Astrocyte (in vitro differentiated cells and primary cell): ENCODE measurements around the gene PSRC1. TPM values are rescaled to one million over a fixed set of nuclear protein-coding genes. Genes with fewer than 3 reads are reported as not detected.
A peak's percentile ranks its signal among the peaks of the same experiment; 100 is the strongest.

Source experiments
- DNase-seq: peaks from one replicate; pipeline ENCODE4 v3.0.0-alpha.2; 2010; ENCODE audit warnings: low read depth
- FAIRE-seq: peaks from 2 replicates; lab custom pipeline; 2011; peaks lifted over from hg19 to GRCh38; lab: Jason Lieb, UNC
- H2AFZ ChIP-seq: 2 replicates; pipeline ENCODE4 v1.6.0; 2012; ENCODE audit warnings: low read depth, low read length, inconsistent platforms
- H3K27ac ChIP-seq: 2 replicates; pipeline ENCODE4 v1.5.1; 2011; ENCODE audit warnings: low read depth, low read length, inconsistent platforms
- H3K27me3 ChIP-seq: 2 replicates; pipeline ENCODE4 v1.6.0; 2011; ENCODE audit warnings: low read length, inconsistent platforms; ENCODE audit not compliant: insufficient read depth
- H3K36me3 ChIP-seq: 2 replicates; pipeline ENCODE4 v1.5.1; 2011; ENCODE audit warnings: low read length, inconsistent platforms; ENCODE audit not compliant: insufficient read depth
- H3K4me1 ChIP-seq: 2 replicates; pipeline ENCODE4 v1.5.1; 2011; ENCODE audit warnings: low read length, inconsistent platforms; ENCODE audit not compliant: insufficient read depth
- H3K4me2 ChIP-seq: 2 replicates; pipeline ENCODE4 v1.6.0; 2012; ENCODE audit warnings: low read length, inconsistent platforms
- H3K4me3 ChIP-seq: 2 replicates; pipeline ENCODE4 v1.5.1; 2011; ENCODE audit warnings: low read depth, mild to moderate bottlenecking, low read length, inconsistent platforms; ENCODE audit not compliant: insufficient read depth
- H3K79me2 ChIP-seq: 2 replicates; pipeline ENCODE4 v1.6.0; 2012; ENCODE audit warnings: mild to moderate bottlenecking, low read length, inconsistent platforms; ENCODE audit not compliant: insufficient read depth
- H3K9ac ChIP-seq: 2 replicates; pipeline ENCODE4 v1.6.0; 2012; ENCODE audit warnings: mild to moderate bottlenecking, low read length, inconsistent platforms
- H3K9me3 ChIP-seq: 2 replicates; pipeline ENCODE4 v1.5.1; 2012; ENCODE audit warnings: low read depth, mild to moderate bottlenecking, low read length, inconsistent platforms; ENCODE audit not compliant: insufficient read depth
- H4K20me1 ChIP-seq: 2 replicates; pipeline ENCODE4 v1.6.0; 2012; ENCODE audit warnings: low read length, inconsistent platforms; ENCODE audit not compliant: insufficient read depth
- H3K27ac Mint-ChIP-seq: one replicate; pipeline ENCODE4 v1.8.0; 2021; ENCODE audit warnings: mild to moderate bottlenecking, mixed read lengths; ENCODE audit not compliant: unreplicated experiment
- H3K27me3 Mint-ChIP-seq: one replicate; pipeline ENCODE4 v1.8.0; 2021; ENCODE audit warnings: low read depth, mixed read lengths; ENCODE audit not compliant: unreplicated experiment
- H3K36me3 Mint-ChIP-seq: one replicate; pipeline ENCODE4 v1.8.0; 2021; ENCODE audit warnings: low read depth, mixed read lengths; ENCODE audit not compliant: unreplicated experiment
- H3K4me1 Mint-ChIP-seq: one replicate; pipeline ENCODE4 v1.8.0; 2021; ENCODE audit warnings: low read depth, mixed read lengths; ENCODE audit not compliant: unreplicated experiment
- H3K4me3 Mint-ChIP-seq: one replicate; pipeline ENCODE4 v1.8.0; 2021; ENCODE audit warnings: mild to moderate bottlenecking, moderate library complexity, mixed read lengths; ENCODE audit not compliant: unreplicated experiment
- H3K9me3 Mint-ChIP-seq: one replicate; pipeline ENCODE4 v1.8.0; 2021; ENCODE audit warnings: mild to moderate bottlenecking, mixed read lengths; ENCODE audit not compliant: unreplicated experiment
- EZH2 ChIP-seq: IDR thresholded peaks from 2 replicates; pipeline ENCODE4 v1.6.1; 2012; ENCODE audit warnings: mild to moderate bottlenecking, low read length, inconsistent platforms; ENCODE audit not compliant: insufficient read depth
- total RNA-seq: library from RNA; stranded (reverse); gene quantifications from 2 replicates; pipeline ENCODE4 v1.2.1, GENCODE V29; 2021
- TF ChIP-seq, protein P1 (sequence below): IDR thresholded peaks from 2 replicates; pipeline ENCODE4 v1.5.1; 2011; ENCODE audit warnings: low read depth, mild to moderate bottlenecking, inconsistent platforms, low read length, moderate library complexity; ENCODE audit not compliant: insufficient read depth

The PSRC1 gene
- total RNA-seq, 1 donor from 2014 or later, result 7.7 TPM

DNA sequence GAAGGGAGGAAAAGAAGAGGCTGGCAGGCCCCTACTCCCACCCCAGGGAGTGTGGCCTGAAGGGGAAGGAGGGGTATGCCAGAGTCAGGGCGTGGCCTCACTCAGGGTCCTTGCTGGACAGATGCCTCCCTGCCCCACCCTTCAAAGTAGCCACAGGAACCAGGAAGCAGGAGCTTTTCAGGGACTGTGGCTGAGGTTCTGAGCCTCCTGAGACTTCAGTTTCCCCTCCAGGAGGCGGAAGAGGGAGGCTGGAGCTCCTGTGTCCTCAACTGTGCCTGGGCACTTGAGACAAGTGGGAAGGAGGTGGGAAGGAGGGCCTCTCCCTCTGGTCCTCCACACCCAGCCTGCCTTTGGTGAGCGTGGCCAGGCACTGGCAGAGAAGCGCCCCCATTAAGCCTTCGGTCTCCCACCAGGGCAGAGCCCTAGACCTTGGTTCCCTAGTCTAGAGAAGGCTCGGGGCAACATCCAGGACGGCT lies 28.3 kb downstream of the PSRC1 start:
- peaks cover 13% of the 10 kb centered on the region for H3K4me1 Mint-ChIP-seq
- Histone ChIP-seq H3K79me2 (peaks cover 4% of the 10 kb centered on the region), H3K9me3 (no peaks in the 10 kb centered on the region), H3K36me3 (no peaks in the 10 kb centered on the region), H3K4me3 (no peak overlapping the region), H3K4me2 (peak overlapping the region; percentile 54), H3K4me1 (peaks cover 26% of the 10 kb centered on the region), H3K27me3 (no peaks in the 10 kb centered on the region), H2AFZ (peak overlapping the region; percentile 19), H3K9ac (no peak overlapping the region), H3K27ac (no peak overlapping the region), H4K20me1 (no peaks in the 10 kb centered on the region)
- no peak overlapping the region for H3K4me3 Mint-ChIP-seq
- no peaks in the 10 kb centered on the region for H3K27me3 Mint-ChIP-seq
- peaks cover 9% of the 10 kb centered on the region for H3K36me3 Mint-ChIP-seq
- peak overlapping the region; percentile 41 for H3K27ac Mint-ChIP-seq
- TF ChIP-seq, protein P1, sequence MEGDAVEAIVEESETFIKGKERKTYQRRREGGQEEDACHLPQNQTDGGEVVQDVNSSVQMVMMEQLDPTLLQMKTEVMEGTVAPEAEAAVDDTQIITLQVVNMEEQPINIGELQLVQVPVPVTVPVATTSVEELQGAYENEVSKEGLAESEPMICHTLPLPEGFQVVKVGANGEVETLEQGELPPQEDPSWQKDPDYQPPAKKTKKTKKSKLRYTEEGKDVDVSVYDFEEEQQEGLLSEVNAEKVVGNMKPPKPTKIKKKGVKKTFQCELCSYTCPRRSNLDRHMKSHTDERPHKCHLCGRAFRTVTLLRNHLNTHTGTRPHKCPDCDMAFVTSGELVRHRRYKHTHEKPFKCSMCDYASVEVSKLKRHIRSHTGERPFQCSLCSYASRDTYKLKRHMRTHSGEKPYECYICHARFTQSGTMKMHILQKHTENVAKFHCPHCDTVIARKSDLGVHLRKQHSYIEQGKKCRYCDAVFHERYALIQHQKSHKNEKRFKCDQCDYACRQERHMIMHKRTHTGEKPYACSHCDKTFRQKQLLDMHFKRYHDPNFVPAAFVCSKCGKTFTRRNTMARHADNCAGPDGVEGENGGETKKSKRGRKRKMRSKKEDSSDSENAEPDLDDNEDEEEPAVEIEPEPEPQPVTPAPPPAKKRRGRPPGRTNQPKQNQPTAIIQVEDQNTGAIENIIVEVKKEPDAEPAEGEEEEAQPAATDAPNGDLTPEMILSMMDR, result no peak
- no peak for TF ChIP-seq EZH2
- FAIRE-seq, result no peak
- no peaks in the 10 kb centered on the region for H3K9me3 Mint-ChIP-seq
- no peak for DNase-seq

DNA sequence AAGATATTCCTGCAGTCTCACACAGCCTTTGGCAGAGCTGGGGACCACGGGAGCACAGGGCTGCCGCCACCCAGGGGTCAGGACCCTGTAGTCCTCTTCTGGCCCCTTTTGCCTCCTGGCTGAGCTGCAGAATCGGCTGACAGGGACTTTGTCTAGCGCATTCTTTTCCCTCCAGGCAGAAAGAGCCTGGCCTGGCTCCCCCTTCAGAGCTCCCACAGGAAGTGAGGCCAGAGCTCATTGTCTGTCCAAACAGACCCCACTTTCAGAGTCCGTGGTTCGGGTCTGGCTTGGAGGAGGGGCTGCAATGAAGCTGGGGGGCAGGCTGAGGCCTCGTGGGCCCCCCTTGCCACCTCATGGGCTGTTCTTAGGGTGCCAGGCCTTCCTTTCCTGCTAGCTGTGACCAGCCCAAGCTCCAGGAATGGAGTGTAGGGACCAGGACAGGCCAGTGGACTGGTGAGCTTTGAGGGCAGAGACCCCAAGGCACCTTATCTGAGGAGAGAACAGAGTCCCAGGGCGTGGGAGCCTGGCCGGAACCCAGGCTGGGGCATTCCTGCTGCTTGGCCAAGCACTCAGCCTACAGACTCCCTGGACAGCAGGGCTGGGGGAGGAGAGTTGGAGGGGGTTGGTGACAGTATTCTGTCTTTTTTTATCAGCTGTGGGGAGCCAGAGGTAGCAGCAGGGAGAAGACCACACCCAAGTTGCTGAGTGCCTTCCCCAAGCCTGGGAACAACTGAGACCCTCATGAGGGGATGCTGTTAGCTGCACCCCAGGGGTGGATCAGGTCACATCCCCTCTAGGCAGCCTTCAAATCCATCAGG lies 28.9 kb downstream of the PSRC1 start:
- peaks cover 9% of the 10 kb centered on the region for H3K36me3 Mint-ChIP-seq
- peak overlapping the region; percentile 41 for H3K27ac Mint-ChIP-seq
- FAIRE-seq (no peak), DNase-seq (no peak)
- no peak overlapping the region for H3K4me3 Mint-ChIP-seq
- Histone ChIP-seq H3K4me2 (peak overlapping the region; percentile 54), H3K27ac (peak overlapping the region; percentile 26), H3K4me1 (peaks cover 27% of the 10 kb centered on the region), H3K79me2 (peaks cover 4% of the 10 kb centered on the region), H3K9ac (peak overlapping the region; percentile 28), H3K27me3 (no peaks in the 10 kb centered on the region), H3K36me3 (no peaks in the 10 kb centered on the region), H2AFZ (peak overlapping the region; percentile 54), H4K20me1 (no peaks in the 10 kb centered on the region), H3K4me3 (no peak overlapping the region), H3K9me3 (no peaks in the 10 kb centered on the region)
- TF ChIP-seq, protein P1, result no peak
- TF ChIP-seq EZH2, result no peak
- peaks cover 13% of the 10 kb centered on the region for H3K4me1 Mint-ChIP-seq
- peaks cover under 1% of the 10 kb centered on the region for H3K27me3 Mint-ChIP-seq
- no peaks in the 10 kb centered on the region for H3K9me3 Mint-ChIP-seq
